Endothelial cell of umbilical vein (primary cell): Measurements from ENCODE around the gene TECTB. TPM values are rescaled to one million over a fixed set of nuclear protein-coding genes. Genes with fewer than 3 reads are reported as not detected.

Experiments
- BruUV-seq: library from RNA; stranded (reverse); fragments of 400-500 nt; replicated peaks from 2 replicates; lab custom pipeline; 2021; lab: Mats Ljungman, UMichigan
- CTCF ChIA-PET: fragments of 300-600, 350-600 bp; sonication (Branson Sonifier 250); formaldehyde crosslinking; loops from one replicate; lab custom pipeline; 2021; ENCODE audit warnings: antibody characterized with exemption, inconsistent platforms; lab: Charles Lee
- POLR2A ChIA-PET: fragments of 300-600, 350-600 bp; sonication (Branson Sonifier 250); formaldehyde crosslinking; loops from one replicate; lab custom pipeline; 2021; ENCODE audit warnings: antibody characterized with exemption, inconsistent platforms; lab: Charles Lee
- DNase-seq: peaks from one replicate; pipeline ENCODE4 v3.0.0-alpha.2; 2011; ENCODE audit warnings: low read depth, low spot score
- FAIRE-seq: peaks from 2 replicates; lab custom pipeline; 2011; peaks lifted over from hg19 to GRCh38; lab: Jason Lieb, UNC
- H2AFZ ChIP-seq: 2 replicates; pipeline ENCODE4 v1.6.0; 2012; ENCODE audit warnings: low read depth, low read length, control low read depth, inconsistent platforms
- H3K27ac ChIP-seq: 2 replicates; pipeline ENCODE4 v1.5.1; 2011; ENCODE audit warnings: low read depth, mild to moderate bottlenecking, control low read depth, low read length, moderate library complexity; ENCODE audit not compliant: insufficient read depth
- H3K27me3 ChIP-seq, 2 experiments: 2 replicates each; pipeline versions ENCODE4 v1.6.0 to v1.6.1; 2011; ENCODE audit warnings: low read length in 2 of 2, mixed read lengths in 1 of 2; ENCODE audit not compliant: control insufficient read depth in 2 of 2, insufficient read depth in 2 of 2
- H3K36me3 ChIP-seq, 2 experiments: 2 replicates in 1 of 2; 3 replicates in 1 of 2; pipeline ENCODE4 v1.5.1; 2011; ENCODE audit warnings: low read length in 2 of 2, mild to moderate bottlenecking in 1 of 2, moderate library complexity in 1 of 2; ENCODE audit not compliant: control insufficient read depth in 2 of 2, insufficient read depth in 2 of 2; ENCODE audit errors: extremely low read depth in 1 of 2
- H3K4me1 ChIP-seq: 3 replicates; pipeline ENCODE4 v1.5.1; 2011; ENCODE audit warnings: mild to moderate bottlenecking, low read length; ENCODE audit not compliant: control insufficient read depth, insufficient read depth; ENCODE audit errors: extremely low read depth
- H3K4me2 ChIP-seq: 2 replicates; pipeline ENCODE4 v1.6.1; 2011; ENCODE audit warnings: low read length, control low read depth, mixed read lengths; ENCODE audit not compliant: insufficient read depth
- H3K4me3 ChIP-seq, 3 experiments: fragments of 200-600 bp in 1 of 3; sonication (generic), shearing (Covaris generic) in 1 of 3; replicated peaks in 1 of 3; 2 replicates each; pipeline ENCODE4 v1.5.1; 2011 to 2016; ENCODE audit warnings: control low read depth in 3 of 3, low read length in 3 of 3, mild to moderate bottlenecking in 2 of 3, inconsistent platforms in 1 of 3, low read depth in 1 of 3, moderate library complexity in 1 of 3; ENCODE audit not compliant: insufficient read depth in 1 of 3
- H3K79me2 ChIP-seq: 2 replicates; pipeline ENCODE4 v1.6.0; 2012; ENCODE audit warnings: low read length, inconsistent platforms; ENCODE audit not compliant: control insufficient read depth, insufficient read depth
- H3K9ac ChIP-seq: replicated peaks from 2 replicates; pipeline ENCODE3; 2011; ENCODE audit warnings: low read length, control low read depth; ENCODE audit not compliant: insufficient read depth; ENCODE audit errors: extremely low read depth
- H3K9me1 ChIP-seq: replicated peaks from 3 replicates; pipeline ENCODE4 v1.6.0; 2011; ENCODE audit warnings: mild to moderate bottlenecking, low read length; ENCODE audit not compliant: control insufficient read depth, insufficient read depth; ENCODE audit errors: extremely low read depth
- H3K9me3 ChIP-seq: replicated peaks from 2 replicates; pipeline ENCODE4 v1.5.1; 2012; ENCODE audit warnings: low read length, inconsistent platforms; ENCODE audit not compliant: control insufficient read depth, insufficient read depth
- H4K20me1 ChIP-seq: replicated peaks from 2 replicates; pipeline ENCODE3; 2011; ENCODE audit warnings: mild to moderate bottlenecking, low read length; ENCODE audit not compliant: control insufficient read depth, insufficient read depth; ENCODE audit errors: extremely low read depth
- EZH2 ChIP-seq: IDR thresholded peaks from 2 replicates; pipeline ENCODE4 v1.6.1; 2012; ENCODE audit warnings: borderline replicate concordance, low read depth, mild to moderate bottlenecking, moderate library complexity, low read length, inconsistent platforms; ENCODE audit not compliant: severe bottlenecking
- FOS ChIP-seq: IDR thresholded peaks from 2 replicates; pipeline ENCODE4 v1.6.1; 2011; ENCODE audit warnings: mild to moderate bottlenecking, low read length, moderate library complexity, borderline replicate concordance; ENCODE audit not compliant: insufficient read depth
- GATA2 ChIP-seq: IDR thresholded peaks from 2 replicates; pipeline ENCODE4 v1.7.0; 2011; ENCODE audit warnings: low read depth, mild to moderate bottlenecking, moderate library complexity, mixed read lengths, low read length; ENCODE audit not compliant: insufficient read length, insufficient read depth
- JUN ChIP-seq: IDR thresholded peaks from 2 replicates; pipeline ENCODE4 v1.6.1; 2011; ENCODE audit warnings: borderline replicate concordance, low read depth; ENCODE audit not compliant: insufficient read length, insufficient read depth
- MYC ChIP-seq: IDR thresholded peaks from one replicate; pipeline ENCODE4 v1.6.1; 2011; ENCODE audit warnings: mild to moderate bottlenecking, low read depth, low read length
- POLR2A ChIP-seq: IDR thresholded peaks from 2 replicates; pipeline ENCODE4 v1.6.1; 2012; ENCODE audit warnings: low read depth, mild to moderate bottlenecking, control low read depth, low read length
- POLR2AphosphoS5 ChIP-seq: IDR thresholded peaks from 2 replicates; pipeline ENCODE4 v1.6.1; 2012; ENCODE audit warnings: low read depth, mild to moderate bottlenecking, control low read depth, low read length, moderate library complexity; ENCODE audit not compliant: insufficient read depth
- dilution Hi-C: fragments of 300-500 bp; cut with MboI; formaldehyde crosslinking; loops from one replicate; pipeline ENCODE4 v1.15.0; 2019; ENCODE audit warnings: low sequenced_read_pairs; ENCODE audit not compliant: extremely low pct_ligation_motif_present
- intact Hi-C: fragments of 100-400 bp; cut with micrococcal nuclease; formaldehyde crosslinking; loops from one replicate; pipeline ENCODE4 v1.10.0; 2022
- polyA plus RNA-seq, 4 experiments: library from polyadenylated mRNA; depleted of rRNA in 3 of 4; stranded (reverse) in 3 of 4; unstranded in 1 of 4; fragments of >200 nt; gene quantifications; 2 replicates each; pipeline versions ENCODE4 v1.2.1 to v1.2.3, GENCODE V29; 2011 to 2012; ENCODE audit warnings: missing spikeins in 1 of 4
- total RNA-seq: library from RNA; stranded (reverse); gene quantifications from 2 replicates; pipeline ENCODE4 v1.2.3, GENCODE V29; 2021
- TF ChIP-seq, protein P1 (sequence below), 2 donors: IDR thresholded peaks; 1 replicate in 1 of 2; 2 replicates in 1 of 2; pipeline ENCODE4 v1.5.1; 2011; ENCODE audit warnings: low read length in 2 of 2, mild to moderate bottlenecking in 2 of 2, moderate library complexity in 2 of 2, control low read depth in 1 of 2, inconsistent platforms in 1 of 2, low read depth in 1 of 2; ENCODE audit not compliant: insufficient read depth in 1 of 2; ENCODE audit errors: extremely low read depth in 1 of 2
- TF ChIP-seq, protein P2 (sequence below): IDR thresholded peaks from 2 replicates; pipeline ENCODE4 v1.6.1; 2011; ENCODE audit not compliant: insufficient read depth, insufficient read length

The TECTB gene
- total and polyA plus RNA-seq, 2 donors (not counting 3 experiments of a cell fraction or from before 2014, with no cell fraction given), result not detected

DNA sequence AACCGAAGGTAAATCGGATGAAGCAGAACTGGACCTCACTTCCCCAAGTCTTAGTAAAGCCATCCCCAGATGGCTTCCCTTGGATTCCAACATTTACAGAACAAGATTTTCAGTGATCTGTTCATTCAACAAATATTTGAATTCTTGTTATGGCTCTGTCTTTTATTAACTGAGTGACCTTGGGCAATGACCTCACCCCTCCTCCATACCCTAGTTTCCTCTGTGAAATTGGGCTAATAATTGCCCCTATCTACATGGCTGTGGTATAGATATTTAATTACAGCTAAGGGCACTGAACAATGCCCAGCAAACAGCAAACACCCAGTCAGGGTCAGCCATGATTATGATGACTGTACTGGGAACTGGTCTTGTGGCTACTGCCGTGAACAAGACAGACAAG, 19.1 kb downstream of the TECTB start:
- Histone ChIP-seq H3K9me3 (no peaks in the 10 kb centered on the region), H3K4me1 (no peaks in the 10 kb centered on the region), H3K79me2 (no peaks in the 10 kb centered on the region), H4K20me1 (no peaks in the 10 kb centered on the region), H3K27ac (no peak overlapping the region), H3K27me3 (peaks cover 6 to 29% of the 10 kb centered on the region in 2 experiments), H3K36me3 (no peaks in the 10 kb centered on the region), H3K4me2 (no peak overlapping the region), H3K9ac (no peak overlapping the region), H3K4me3 (no peak overlapping the region), H3K9me1 (no peaks in the 10 kb centered on the region), H2AFZ (no peak overlapping the region)
- ChIA-PET POLR2A (no interaction called here), CTCF (interaction anchor here (2.1 kb wide), 1 partner anchor 133 kb away, joined by 12 read pairs; no protein-coding TSS in a partner anchor)
- intact Hi-C loops (no loop called here), dilution Hi-C loops (no loop called here)
- DNase-seq, result no peak
- no TSS peak for BruUV-seq
- no peak for FAIRE-seq
- TF ChIP-seq MYC (no peak), POLR2AphosphoS5 (no peak), GATA2 (no peak), FOS (no peak), JUN (no peak), POLR2A (no peak), EZH2 (no peak)
- TF ChIP-seq, protein P1, sequence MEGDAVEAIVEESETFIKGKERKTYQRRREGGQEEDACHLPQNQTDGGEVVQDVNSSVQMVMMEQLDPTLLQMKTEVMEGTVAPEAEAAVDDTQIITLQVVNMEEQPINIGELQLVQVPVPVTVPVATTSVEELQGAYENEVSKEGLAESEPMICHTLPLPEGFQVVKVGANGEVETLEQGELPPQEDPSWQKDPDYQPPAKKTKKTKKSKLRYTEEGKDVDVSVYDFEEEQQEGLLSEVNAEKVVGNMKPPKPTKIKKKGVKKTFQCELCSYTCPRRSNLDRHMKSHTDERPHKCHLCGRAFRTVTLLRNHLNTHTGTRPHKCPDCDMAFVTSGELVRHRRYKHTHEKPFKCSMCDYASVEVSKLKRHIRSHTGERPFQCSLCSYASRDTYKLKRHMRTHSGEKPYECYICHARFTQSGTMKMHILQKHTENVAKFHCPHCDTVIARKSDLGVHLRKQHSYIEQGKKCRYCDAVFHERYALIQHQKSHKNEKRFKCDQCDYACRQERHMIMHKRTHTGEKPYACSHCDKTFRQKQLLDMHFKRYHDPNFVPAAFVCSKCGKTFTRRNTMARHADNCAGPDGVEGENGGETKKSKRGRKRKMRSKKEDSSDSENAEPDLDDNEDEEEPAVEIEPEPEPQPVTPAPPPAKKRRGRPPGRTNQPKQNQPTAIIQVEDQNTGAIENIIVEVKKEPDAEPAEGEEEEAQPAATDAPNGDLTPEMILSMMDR (IDR thresholded peaks at IDR 0.05; ENCODE audit: extremely low read depth in 1 of 2, insufficient read depth in 1 of 2, low read depth in 1 of 2, low read length in 2 of 2), result no peak
- TF ChIP-seq, protein P2, sequence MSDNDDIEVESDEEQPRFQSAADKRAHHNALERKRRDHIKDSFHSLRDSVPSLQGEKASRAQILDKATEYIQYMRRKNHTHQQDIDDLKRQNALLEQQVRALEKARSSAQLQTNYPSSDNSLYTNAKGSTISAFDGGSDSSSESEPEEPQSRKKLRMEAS, result no peak
